CD4-positive, alpha-beta T cell treated with Interleukin-15 for 1 hour (primary cell): ENCODE data around the gene TMF1.
A peak's percentile ranks its signal among the peaks of the same experiment; 100 is the strongest.

Source experiments
- DNase-seq: peaks from one replicate; pipeline ENCODE4 v3.0.0-alpha.2; 2020

Gene TMF1

DNA sequence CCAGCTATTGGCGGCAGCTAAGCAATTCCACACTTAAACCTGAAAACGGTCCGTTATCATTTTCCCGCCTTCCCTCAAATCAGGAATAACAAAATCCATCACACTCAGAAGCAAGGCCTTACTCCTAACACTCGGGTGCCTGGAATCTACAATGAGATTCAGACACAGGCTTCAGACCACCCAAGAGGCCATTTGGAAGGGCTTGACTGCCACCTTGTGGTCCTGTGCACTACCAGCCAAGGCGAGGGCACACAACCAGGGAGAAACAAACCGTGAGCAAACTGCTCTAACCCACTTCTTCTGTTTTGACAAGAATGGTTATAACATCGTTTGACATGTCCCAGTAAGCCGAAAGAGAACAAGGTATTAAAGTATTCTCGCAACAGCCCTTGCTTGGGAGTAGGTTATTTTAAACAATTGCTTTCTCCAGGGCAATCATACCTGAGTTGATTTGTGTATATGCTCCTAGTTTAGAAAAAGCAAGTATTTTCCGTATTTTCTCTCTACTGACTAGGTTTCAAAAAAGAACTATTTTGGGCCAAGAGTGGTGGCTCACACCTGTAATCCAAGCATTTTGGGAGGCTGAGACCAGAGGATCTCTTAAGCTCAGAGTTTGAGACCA lies 79.7 kb downstream of the TMF1 start:
- DNase-seq, result peak; percentile 24
